K562 (cell line): ENCODE results near the gene ATRN. TPM values are rescaled to one million over a fixed set of nuclear protein-coding genes. Genes with fewer than 3 reads are reported as not detected.

Experiments
- ATAC-seq: fragments of 200-7000 bp; cut with Tn5 transposase; 3 replicates; pipeline ENCODE4 v1.9.1; 2020; ENCODE audit warnings: moderate library complexity
- BruUV-seq: library from RNA; stranded (reverse); fragments of 400-500 nt; replicated peaks from 2 replicates; lab custom pipeline; 2021; lab: Mats Ljungman, UMichigan
- CTCF ChIA-PET: fragments of 300-600 bp; formaldehyde crosslinking; extraction: SDS; loops from one replicate; lab custom pipeline; 2021; ENCODE audit warnings: low intra/inter-chr PET ratio; lab: Yijun Ruan, JAX
- POLR2A ChIA-PET: fragments of 300-600, 350-650 bp; sonication (Branson Sonifier 250); formaldehyde crosslinking; extraction: SDS; loops from one replicate; lab custom pipeline; 2021; ENCODE audit warnings: antibody characterized with exemption, inconsistent platforms; lab: Yijun Ruan, JAX
- DNase-seq, 4 experiments: peaks; one replicate each; pipeline versions ENCODE4 v3.0.0 to v3.0.0-alpha.2; 2011 to 2018; ENCODE audit warnings: low spot score in 3 of 4, mixed read lengths in 3 of 4; ENCODE audit errors: extremely low read depth in 1 of 4
- FAIRE-seq: peaks from 2 replicates; lab custom pipeline; 2011; peaks lifted over from hg19 to GRCh38; lab: Jason Lieb, UNC
- H2AFZ ChIP-seq: 2 replicates; pipeline ENCODE4 v1.6.0; 2011; ENCODE audit warnings: low read depth, low read length, control low read depth, inconsistent platforms
- H3K27ac ChIP-seq: fragments of 200-600 bp; 3 replicates; pipeline ENCODE4 v1.8.0; 2011; ENCODE audit warnings: low read depth, mild to moderate bottlenecking, control low read depth, inconsistent platforms, low read length, moderate library complexity, mixed read lengths; ENCODE audit errors: extremely low read depth
- H3K27me3 ChIP-seq, 2 experiments: fragments of 300-600 bp in 1 of 2; 2 replicates in 1 of 2; 3 replicates in 1 of 2; pipeline versions ENCODE4 v1.6.0 to v1.8.0; 2011; ENCODE audit warnings: inconsistent platforms in 2 of 2, low read length in 2 of 2, mild to moderate bottlenecking in 1 of 2, mixed read lengths in 1 of 2, moderate library complexity in 1 of 2; ENCODE audit not compliant: control insufficient read depth in 2 of 2, insufficient read depth in 2 of 2
- H3K36me3 ChIP-seq: fragments of 300-600 bp; 3 replicates; pipeline ENCODE4 v1.8.0; 2011; ENCODE audit warnings: mild to moderate bottlenecking, low read length, inconsistent platforms; ENCODE audit not compliant: control insufficient read depth, insufficient read depth
- H3K4me1 ChIP-seq, 2 experiments: fragments of 200-600 bp in 1 of 2; replicated peaks in 1 of 2; 2 replicates in 1 of 2; 3 replicates in 1 of 2; pipeline versions ENCODE4 v1.5.1 to v1.8.0; 2011; ENCODE audit warnings: inconsistent platforms in 2 of 2, low read length in 2 of 2, mild to moderate bottlenecking in 1 of 2, mixed read lengths in 1 of 2, moderate library complexity in 1 of 2; ENCODE audit not compliant: control insufficient read depth in 2 of 2, insufficient read depth in 2 of 2
- H3K4me2 ChIP-seq: 2 replicates; pipeline ENCODE4 v1.6.1; 2011; ENCODE audit warnings: low read length, control low read depth, inconsistent platforms, mixed read lengths; ENCODE audit not compliant: insufficient read depth
- H3K4me3 ChIP-seq: fragments of 200-600 bp; sonication (generic), shearing (Covaris generic); 2 replicates; pipeline ENCODE4 v1.5.1; 2016; ENCODE audit warnings: control low read depth, inconsistent platforms
- H3K79me2 ChIP-seq: fragments of 200-600 bp; 3 replicates; pipeline ENCODE4 v1.8.0; 2011; ENCODE audit warnings: low read length, inconsistent platforms; ENCODE audit not compliant: control insufficient read depth, insufficient read depth
- H3K9ac ChIP-seq, 2 experiments: 2 replicates each; pipeline versions ENCODE4 v1.6.0 to v1.6.1; 2011; ENCODE audit warnings: low read depth in 2 of 2, low read length in 2 of 2, control low read depth in 1 of 2, inconsistent platforms in 1 of 2, mild to moderate bottlenecking in 1 of 2, mixed read lengths in 1 of 2; ENCODE audit not compliant: insufficient read depth in 1 of 2
- H3K9me1 ChIP-seq: one replicate; pipeline ENCODE4 v1.6.0; 2011; ENCODE audit warnings: inconsistent platforms, mild to moderate bottlenecking, low read length, moderate library complexity; ENCODE audit not compliant: control insufficient read depth, insufficient read depth
- H3K9me3 ChIP-seq: replicated peaks from 2 replicates; pipeline ENCODE4 v1.5.1; 2011; ENCODE audit warnings: low read depth, low read length, inconsistent platforms; ENCODE audit not compliant: control insufficient read depth, insufficient read depth
- H4K20me1 ChIP-seq: replicated peaks from 2 replicates; pipeline ENCODE4 v1.6.1; 2011; ENCODE audit warnings: low read length, inconsistent platforms, mixed read lengths; ENCODE audit not compliant: control insufficient read depth, insufficient read depth
- DDX20 ChIP-seq: fragments of 450-650 bp; IDR thresholded peaks from 2 replicates; pipeline ENCODE4 v1.6.1; 2016; ENCODE audit warnings: missing genetic modification characterization, low read depth, mild to moderate bottlenecking, missing compliant biosample characterization, moderate library complexity
- HIVEP1 ChIP-seq: fragments of 250-450 bp; sonication (Bioruptor Pico); IDR thresholded peaks from 2 replicates; pipeline ENCODE4 v1.4.0; 2020; ENCODE audit warnings: mild to moderate bottlenecking
- MLLT1 ChIP-seq, 2 experiments: fragments of 450-650 bp; IDR thresholded peaks; 2 replicates each; pipeline ENCODE4 v1.6.1; 2016
- WGBS: fragments of 100-300 bp; shearing (Covaris generic); methylation state at CpG from one replicate; pipeline ENCODE4 v1.1.6; 2016; ENCODE audit warnings: low coverage, mixed read lengths; ENCODE audit not compliant: insufficient coverage; ENCODE audit errors: missing lambda C conversion rate; 5-methylcytosine and 5-hydroxymethylcytosine counted together
- in situ Hi-C: fragments of 300-500 bp; cut with MboI; formaldehyde crosslinking; loops from 4 replicates; pipeline ENCODE4 v1.15.0; 2018; ENCODE audit warnings: inconsistent platforms, mixed read lengths
- intact Hi-C: fragments of 100-400 bp; cut with micrococcal nuclease; formaldehyde crosslinking; loops from 2 replicates; pipeline ENCODE4 v1.14.2; 2022
- polyA plus RNA-seq, 8 experiments: library from polyadenylated mRNA; depleted of rRNA in 4 of 8; stranded (reverse) in 5 of 8; unstranded in 3 of 8; fragments of >200 nt; fragmentation: Nextera tagmentation in 2 of 8; fragmentation: Illumina TruSeq in 1 of 8; extraction: Ambion mirVana in 2 of 8; extraction: Trizol in 1 of 8; gene quantifications; 2 replicates each; pipeline versions ENCODE4 v1.2.1 to v1.2.3, GENCODE V29; 2011 to 2014; ENCODE audit warnings: inconsistent platforms in 1 of 8, missing spikeins in 1 of 8
- total RNA-seq, 7 experiments: library from RNA; depleted of rRNA in 6 of 7; stranded (reverse); fragments of >200 nt in 6 of 7; fragmentation: Illumina TruSeq in 2 of 7; extraction: Trizol in 2 of 7; gene quantifications; 2 replicates each; pipeline versions ENCODE4 v1.2.1 to v1.2.3, GENCODE V29; 2011 to 2021; ENCODE audit warnings: low replicate concordance in 1 of 7
- TF ChIP-seq, protein P1 (sequence below), 2 experiments: fragments of 150-350 bp in 1 of 2; IDR thresholded peaks; 2 replicates each; pipeline ENCODE4 v1.6.1; 2012 to 2016; ENCODE audit warnings: low read depth in 2 of 2, low read length in 2 of 2, mild to moderate bottlenecking in 1 of 2, moderate library complexity in 1 of 2

ATRN gene
- total and polyA plus RNA-seq, 9 of the 15 experiments (the other 6 are each of a cell fraction or from before 2014, with no cell fraction given), result 0.69 to 16.5 (median 7.6) TPM

DNA sequence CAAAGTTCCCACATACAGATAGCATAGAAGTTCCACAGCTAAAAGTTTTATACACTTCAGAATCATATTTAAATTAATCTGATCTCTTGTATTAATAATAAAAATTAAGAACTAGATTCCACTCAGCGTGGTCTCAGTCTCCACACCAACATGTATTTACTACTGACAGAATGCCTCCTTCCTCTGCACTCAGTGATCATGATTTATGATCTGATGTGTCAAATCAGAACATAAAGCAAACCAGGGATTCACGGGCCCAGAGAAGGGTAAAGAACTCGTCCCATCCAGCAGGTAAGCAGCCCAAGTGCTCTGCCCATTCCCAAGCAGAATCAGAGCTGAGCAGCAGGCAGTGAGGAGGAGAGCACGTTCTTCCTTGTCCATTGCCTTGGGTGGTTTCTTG, 14.2 kb upstream of the ATRN start (continued):
- TF ChIP-seq, protein P1, sequence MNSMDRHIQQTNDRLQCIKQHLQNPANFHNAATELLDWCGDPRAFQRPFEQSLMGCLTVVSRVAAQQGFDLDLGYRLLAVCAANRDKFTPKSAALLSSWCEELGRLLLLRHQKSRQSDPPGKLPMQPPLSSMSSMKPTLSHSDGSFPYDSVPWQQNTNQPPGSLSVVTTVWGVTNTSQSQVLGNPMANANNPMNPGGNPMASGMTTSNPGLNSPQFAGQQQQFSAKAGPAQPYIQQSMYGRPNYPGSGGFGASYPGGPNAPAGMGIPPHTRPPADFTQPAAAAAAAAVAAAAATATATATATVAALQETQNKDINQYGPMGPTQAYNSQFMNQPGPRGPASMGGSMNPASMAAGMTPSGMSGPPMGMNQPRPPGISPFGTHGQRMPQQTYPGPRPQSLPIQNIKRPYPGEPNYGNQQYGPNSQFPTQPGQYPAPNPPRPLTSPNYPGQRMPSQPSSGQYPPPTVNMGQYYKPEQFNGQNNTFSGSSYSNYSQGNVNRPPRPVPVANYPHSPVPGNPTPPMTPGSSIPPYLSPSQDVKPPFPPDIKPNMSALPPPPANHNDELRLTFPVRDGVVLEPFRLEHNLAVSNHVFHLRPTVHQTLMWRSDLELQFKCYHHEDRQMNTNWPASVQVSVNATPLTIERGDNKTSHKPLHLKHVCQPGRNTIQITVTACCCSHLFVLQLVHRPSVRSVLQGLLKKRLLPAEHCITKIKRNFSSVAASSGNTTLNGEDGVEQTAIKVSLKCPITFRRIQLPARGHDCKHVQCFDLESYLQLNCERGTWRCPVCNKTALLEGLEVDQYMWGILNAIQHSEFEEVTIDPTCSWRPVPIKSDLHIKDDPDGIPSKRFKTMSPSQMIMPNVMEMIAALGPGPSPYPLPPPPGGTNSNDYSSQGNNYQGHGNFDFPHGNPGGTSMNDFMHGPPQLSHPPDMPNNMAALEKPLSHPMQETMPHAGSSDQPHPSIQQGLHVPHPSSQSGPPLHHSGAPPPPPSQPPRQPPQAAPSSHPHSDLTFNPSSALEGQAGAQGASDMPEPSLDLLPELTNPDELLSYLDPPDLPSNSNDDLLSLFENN (IDR thresholded peaks at IDR 0.05; ENCODE audit: low read depth in 2 of 2, low read length in 2 of 2), result no peak

DNA sequence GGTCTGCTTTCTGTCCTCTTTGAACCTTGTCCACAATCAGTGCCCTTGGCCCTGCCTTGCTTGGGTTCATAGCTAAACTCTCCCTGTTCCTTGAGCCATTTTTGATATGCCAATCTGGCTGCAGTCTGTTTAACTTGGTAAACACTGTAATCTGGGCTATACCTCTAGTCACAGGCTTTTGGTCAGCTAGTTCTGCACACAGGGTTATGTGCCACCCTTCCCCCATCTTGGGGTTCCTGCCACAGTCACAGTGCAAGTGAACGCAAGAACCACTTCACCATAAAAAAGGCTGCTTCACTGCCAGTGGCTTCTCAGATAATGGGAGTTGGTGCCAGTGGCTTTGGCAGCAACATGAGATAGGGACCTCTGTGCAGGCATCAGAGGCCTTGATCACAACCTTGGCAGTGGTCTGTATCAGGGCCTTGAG, 10.9 kb upstream of the ATRN start:
- intact Hi-C loops, result no loop called here
- WGBS, result 43% methylated on average over 1 of the region's 1 CpG
- POLR2A ChIA-PET, result interaction anchor here (2.5 kb wide), 1 partner anchor 10 kb away, joined by 12 read pairs; the partner anchor contains the start of gene ATRN

More for the DNA sequence above, 10.9 kb upstream of the ATRN start:
- no TSS peak for BruUV-seq
- Histone ChIP-seq H3K4me1 (no peaks in the 10 kb centered on the region; a peak in 2 of 5 replicates), H3K4me2 (no peak overlapping the region), H3K27ac (no peak overlapping the region), H3K9me1 (no peaks in the 10 kb centered on the region), H2AFZ (no peak overlapping the region), H3K4me3 (no peak overlapping the region), H3K9me3 (no peaks in the 10 kb centered on the region), H3K9ac (no peak overlapping the region), H4K20me1 (no peaks in the 10 kb centered on the region), H3K36me3 (no peaks in the 10 kb centered on the region), H3K27me3 (no peaks in the 10 kb centered on the region), H3K79me2 (no peaks in the 10 kb centered on the region)
- CTCF ChIA-PET, result no interaction called here
- no peak for DNase-seq
- FAIRE-seq, result no peak
- in situ Hi-C loops, result no loop called here
- no peak for TF ChIP-seq HIVEP1 (CRISPR knock-in tag)
- TF ChIP-seq MLLT1 (IDR thresholded peaks at IDR 0.05), result no peak
- TF ChIP-seq DDX20 (tag), result no peak
- no peak for ATAC-seq
